HepG2 (cell line): Measurements from ENCODE around the gene CDK6. TPM values are rescaled to one million over a fixed set of nuclear protein-coding genes. Genes with fewer than 3 reads are reported as not detected.

Experiments
- ARID4A ChIP-seq: sonication (generic); formaldehyde crosslinking; IDR thresholded peaks from 2 replicates; pipeline ENCODE4 v1.5.0; 2020; ENCODE audit warnings: mild to moderate bottlenecking, missing genetic modification reagents, borderline replicate concordance
- BRCA1 ChIP-seq: sonication (generic); formaldehyde crosslinking; IDR thresholded peaks from 2 replicates; pipeline ENCODE4 v1.4.0; 2020; ENCODE audit warnings: missing genetic modification reagents
- HDAC6 ChIP-seq: fragments of 200-600 bp; sonication (generic); IDR thresholded peaks from 2 replicates; pipeline ENCODE4 v1.7.0; 2017; ENCODE audit warnings: mild to moderate bottlenecking, antibody characterized with exemption, low read length, low read depth
- HHEX ChIP-seq: IDR thresholded peaks from 2 replicates; pipeline ENCODE4 v1.6.1; 2016; ENCODE audit warnings: control low read depth
- ISL2 ChIP-seq: sonication (generic); formaldehyde crosslinking; IDR thresholded peaks from 2 replicates; pipeline ENCODE4 v1.5.0; 2020; ENCODE audit warnings: missing genetic modification reagents
- MEIS2 ChIP-seq: sonication (generic); formaldehyde crosslinking; IDR thresholded peaks from 2 replicates; pipeline ENCODE4 v1.9.0; 2021; ENCODE audit warnings: mild to moderate bottlenecking, missing genetic modification reagents
- MYC ChIP-seq: sonication (generic); formaldehyde crosslinking; IDR thresholded peaks from 2 replicates; pipeline ENCODE4 v1.9.0; 2021; ENCODE audit warnings: missing genetic modification reagents, borderline replicate concordance
- PHF8 ChIP-seq: sonication (generic); formaldehyde crosslinking; IDR thresholded peaks from 2 replicates; pipeline ENCODE4 v1.5.0; 2020; ENCODE audit warnings: missing genetic modification reagents
- POGZ ChIP-seq: sonication (generic); formaldehyde crosslinking; IDR thresholded peaks from 2 replicates; pipeline ENCODE4 v1.4.0; 2020; ENCODE audit warnings: mild to moderate bottlenecking, missing genetic modification reagents
- TCF7L2 ChIP-seq: IDR thresholded peaks from 2 replicates; pipeline ENCODE4 v1.6.1; 2011; ENCODE audit warnings: mild to moderate bottlenecking, low read depth, low read length, moderate library complexity
- TFDP1 ChIP-seq: IDR thresholded peaks from 2 replicates; pipeline ENCODE4 v1.6.1; 2016; ENCODE audit warnings: missing compliant biosample characterization, missing genetic modification reagents, borderline replicate concordance
- ZBTB46 ChIP-seq: sonication (generic); formaldehyde crosslinking; IDR thresholded peaks from 2 replicates; pipeline ENCODE4 v1.4.0; 2020; ENCODE audit warnings: mild to moderate bottlenecking, missing genetic modification reagents, borderline replicate concordance
- ZFP82 ChIP-seq: sonication (generic); formaldehyde crosslinking; IDR thresholded peaks from 2 replicates; pipeline ENCODE4 v1.5.1; 2020; ENCODE audit warnings: mild to moderate bottlenecking, missing genetic modification reagents, borderline replicate concordance
- ZFX ChIP-seq: sonication (generic); formaldehyde crosslinking; IDR thresholded peaks from 2 replicates; pipeline ENCODE4 v1.4.0; 2020; ENCODE audit warnings: mild to moderate bottlenecking, low read depth, missing genetic modification reagents, moderate library complexity
- polyA plus RNA-seq, 8 experiments: library from polyadenylated mRNA; depleted of rRNA in 3 of 8; stranded (reverse) in 7 of 8; unstranded in 1 of 8; fragments of >200 nt; fragmentation: Illumina TruSeq in 4 of 8; extraction: Trizol in 4 of 8; gene quantifications; 2 replicates each; pipeline versions ENCODE4 v1.2.1 to v1.2.3, GENCODE V29; 2011 to 2016; ENCODE audit warnings: low read depth in 4 of 8, missing spikeins in 1 of 8, mixed read lengths in 1 of 8; ENCODE audit not compliant: insufficient read depth in 1 of 8
- total RNA-seq, 5 experiments: library from RNA; depleted of rRNA; stranded (reverse); fragments of >200 nt; fragmentation: Illumina TruSeq; extraction: Trizol; gene quantifications; 2 replicates each; pipeline ENCODE4 v1.2.3, GENCODE V29; 2016; ENCODE audit warnings: low read depth in 1 of 5
- TF ChIP-seq, protein P1 (sequence below): sonication (generic); formaldehyde crosslinking; IDR thresholded peaks from 2 replicates; pipeline ENCODE4 v1.9.0; 2021; ENCODE audit warnings: missing genetic modification reagents, borderline replicate concordance
- TF ChIP-seq, protein P2 (sequence below): sonication (generic); formaldehyde crosslinking; IDR thresholded peaks from 2 replicates; pipeline ENCODE4 v1.5.0; 2020; ENCODE audit warnings: mild to moderate bottlenecking, missing genetic modification reagents
- TF ChIP-seq, protein P3 (sequence below): sonication (generic); formaldehyde crosslinking; IDR thresholded peaks from 2 replicates; pipeline ENCODE4 v1.4.0; 2020; ENCODE audit warnings: missing genetic modification reagents

The CDK6 gene
- total and polyA plus RNA-seq, 2 of the 13 experiments (the other 11 are each of a cell fraction or from before 2014, with no cell fraction given), result 34.6 to 90.8 TPM

DNA sequence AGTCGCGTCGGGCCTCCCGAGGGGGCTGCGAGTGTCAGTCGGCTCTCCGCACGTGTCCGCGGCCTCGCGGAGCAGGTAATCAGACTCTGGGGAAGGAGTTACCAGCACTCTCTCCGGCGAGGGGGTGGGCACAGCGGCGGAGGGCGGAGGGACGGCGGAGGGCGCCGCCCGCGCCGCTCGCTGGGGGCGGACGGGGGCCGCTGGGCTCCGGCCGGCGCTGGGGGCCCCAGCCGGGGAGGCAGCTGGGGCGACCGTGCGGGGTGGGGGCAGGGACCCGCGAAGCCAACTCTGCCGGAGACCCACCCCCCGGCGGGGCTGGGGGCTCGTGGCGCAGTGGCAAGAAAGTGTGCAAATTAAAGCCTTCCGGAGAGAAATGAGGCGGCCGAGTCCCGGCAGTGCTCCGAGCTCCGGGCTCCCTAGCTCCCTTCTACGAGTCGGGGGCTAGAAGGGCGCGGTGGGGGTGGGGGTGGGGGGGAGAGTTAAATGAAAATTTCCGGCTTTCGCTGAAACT, at the start of gene CDK6 (continued):
- TF ChIP-seq ARID4A, result peak; percentile 22; the same call in 1 of the 2 replicates
- TF ChIP-seq, protein P1, sequence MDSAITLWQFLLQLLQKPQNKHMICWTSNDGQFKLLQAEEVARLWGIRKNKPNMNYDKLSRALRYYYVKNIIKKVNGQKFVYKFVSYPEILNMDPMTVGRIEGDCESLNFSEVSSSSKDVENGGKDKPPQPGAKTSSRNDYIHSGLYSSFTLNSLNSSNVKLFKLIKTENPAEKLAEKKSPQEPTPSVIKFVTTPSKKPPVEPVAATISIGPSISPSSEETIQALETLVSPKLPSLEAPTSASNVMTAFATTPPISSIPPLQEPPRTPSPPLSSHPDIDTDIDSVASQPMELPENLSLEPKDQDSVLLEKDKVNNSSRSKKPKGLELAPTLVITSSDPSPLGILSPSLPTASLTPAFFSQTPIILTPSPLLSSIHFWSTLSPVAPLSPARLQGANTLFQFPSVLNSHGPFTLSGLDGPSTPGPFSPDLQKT (CRISPR knock-in tag), result no peak
- TF ChIP-seq PHF8 (CRISPR knock-in tag), result peak; percentile 45
- TF ChIP-seq BRCA1, result no peak
- TF ChIP-seq ZBTB46, result no peak
- TF ChIP-seq TFDP1 (CRISPR knock-in tag), result 0 out of 2 replicates have a peak, but pooled peaks have one; percentile 18
- peak; percentile 72 for TF ChIP-seq ZFX (CRISPR knock-in tag)
- TF ChIP-seq TCF7L2, result no peak
- TF ChIP-seq ISL2, result peak; percentile 32; the same call in 1 of the 2 replicates
- TF ChIP-seq, protein P2, sequence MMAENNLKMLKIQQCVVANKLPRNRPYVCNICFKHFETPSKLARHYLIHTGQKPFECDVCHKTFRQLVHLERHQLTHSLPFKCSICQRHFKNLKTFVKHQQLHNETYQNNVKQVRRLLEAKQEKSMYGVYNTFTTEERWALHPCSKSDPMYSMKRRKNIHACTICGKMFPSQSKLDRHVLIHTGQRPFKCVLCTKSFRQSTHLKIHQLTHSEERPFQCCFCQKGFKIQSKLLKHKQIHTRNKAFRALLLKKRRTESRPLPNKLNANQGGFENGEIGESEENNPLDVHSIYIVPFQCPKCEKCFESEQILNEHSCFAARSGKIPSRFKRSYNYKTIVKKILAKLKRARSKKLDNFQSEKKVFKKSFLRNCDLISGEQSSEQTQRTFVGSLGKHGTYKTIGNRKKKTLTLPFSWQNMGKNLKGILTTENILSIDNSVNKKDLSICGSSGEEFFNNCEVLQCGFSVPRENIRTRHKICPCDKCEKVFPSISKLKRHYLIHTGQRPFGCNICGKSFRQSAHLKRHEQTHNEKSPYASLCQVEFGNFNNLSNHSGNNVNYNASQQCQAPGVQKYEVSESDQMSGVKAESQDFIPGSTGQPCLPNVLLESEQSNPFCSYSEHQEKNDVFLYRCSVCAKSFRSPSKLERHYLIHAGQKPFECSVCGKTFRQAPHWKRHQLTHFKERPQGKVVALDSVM (CRISPR knock-in tag), result no peak
- peak; percentile 20; the same call in 1 of the 2 replicates for TF ChIP-seq POGZ
- no peak for TF ChIP-seq ZFP82
- TF ChIP-seq MYC, result peak; percentile 80
- no peak for TF ChIP-seq HDAC6
- TF ChIP-seq, protein P3, sequence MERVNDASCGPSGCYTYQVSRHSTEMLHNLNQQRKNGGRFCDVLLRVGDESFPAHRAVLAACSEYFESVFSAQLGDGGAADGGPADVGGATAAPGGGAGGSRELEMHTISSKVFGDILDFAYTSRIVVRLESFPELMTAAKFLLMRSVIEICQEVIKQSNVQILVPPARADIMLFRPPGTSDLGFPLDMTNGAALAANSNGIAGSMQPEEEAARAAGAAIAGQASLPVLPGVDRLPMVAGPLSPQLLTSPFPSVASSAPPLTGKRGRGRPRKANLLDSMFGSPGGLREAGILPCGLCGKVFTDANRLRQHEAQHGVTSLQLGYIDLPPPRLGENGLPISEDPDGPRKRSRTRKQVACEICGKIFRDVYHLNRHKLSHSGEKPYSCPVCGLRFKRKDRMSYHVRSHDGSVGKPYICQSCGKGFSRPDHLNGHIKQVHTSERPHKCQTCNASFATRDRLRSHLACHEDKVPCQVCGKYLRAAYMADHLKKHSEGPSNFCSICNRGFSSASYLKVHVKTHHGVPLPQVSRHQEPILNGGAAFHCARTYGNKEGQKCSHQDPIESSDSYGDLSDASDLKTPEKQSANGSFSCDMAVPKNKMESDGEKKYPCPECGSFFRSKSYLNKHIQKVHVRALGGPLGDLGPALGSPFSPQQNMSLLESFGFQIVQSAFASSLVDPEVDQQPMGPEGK (CRISPR knock-in tag), result peak; percentile 86
- 0 out of 2 replicates have a peak, but pooled peaks have one; percentile 12 for TF ChIP-seq MEIS2
- TF ChIP-seq HHEX, result peak; percentile 11; the same call in 1 of the 2 replicates
